ENCODE measurements around the gene DLGAP3. TPM values are rescaled to one million over a fixed set of nuclear protein-coding genes. Genes with fewer than 3 reads are reported as not detected.

The DLGAP3 gene
- total RNA-seq, 6 donors from 2014 or later = under 0.01 to 0.57 (median 0.30) TPM; not detected in 1

- no peak overlapping the region for H3K27ac ChIP-seq
- H3K36me3 ChIP-seq = no peaks in the 10 kb centered on the region
- no peaks in the 10 kb centered on the region for H3K4me1 ChIP-seq
- H3K27me3 ChIP-seq = no peaks in the 10 kb centered on the region
- WGBS, 2 donors = 74 to 82% methylated on average over 9 of the region's 9 CpGs
- no peak for ATAC-seq (ENCODE audit: low FRiP score in 2 of 2)
- TF ChIP-seq POLR2AphosphoS5 (IDR thresholded peaks at IDR 0.05) (no peak), CTCF (IDR thresholded peaks at IDR 0.05) (no peak), POLR2A (IDR thresholded peaks at IDR 0.05) (no peak), EP300 (IDR thresholded peaks at IDR 0.05) (no peak)
- H3K4me3 ChIP-seq = no peak overlapping the region
- no peak for DNase-seq
- H3K9me3 ChIP-seq = no peaks in the 10 kb centered on the region
Measured at GRCh38 chr1:34879230-34879629, 50.2 kb downstream of the DLGAP3 start.

GRCh38 chr1:34876406-34876805 is 53.0 kb downstream of the DLGAP3 start:
- Histone ChIP-seq H3K36me3 (no peaks in the 10 kb centered on the region), H3K27me3 (peaks cover 0 to under 1% (median 0%) of the 10 kb centered on the region in 4 donors), H3K4me3 (no peak overlapping the region), H3K4me1 (no peaks in the 10 kb centered on the region), H3K27ac (no peak overlapping the region), H3K9me3 (no peaks in the 10 kb centered on the region)
- WGBS, 2 donors = 75 to 88% methylated on average over 7 of the region's 7 CpGs
- DNase-seq = no peak
- no peak for TF ChIP-seq POLR2A (IDR thresholded peaks at IDR 0.05)
- no peak for TF ChIP-seq POLR2AphosphoS5 (IDR thresholded peaks at IDR 0.05)
- no peak for ATAC-seq (ENCODE audit: low FRiP score in 2 of 2)

GRCh38 chr1:34874296-34874952 is 55.0 kb downstream of the DLGAP3 start:
- no peak overlapping the region for H3K27ac ChIP-seq
- TF ChIP-seq CTCF (IDR thresholded peaks at IDR 0.05) = no peak
- TF ChIP-seq EP300 (IDR thresholded peaks at IDR 0.05) = no peak
- DNase-seq = no peak
- no peaks in the 10 kb centered on the region for H3K36me3 ChIP-seq
- H3K4me1 ChIP-seq = no peaks in the 10 kb centered on the region
- H3K4me3 ChIP-seq = no peak overlapping the region
- H3K27me3 ChIP-seq = peaks cover 0 to 3% (median 0%) of the 10 kb centered on the region in 4 donors
- WGBS, 2 donors = 63 to 74% methylated on average over 4 of the region's 4 CpGs
- no peaks in the 10 kb centered on the region for H3K9me3 ChIP-seq
- no peak for ATAC-seq (ENCODE audit: low FRiP score in 2 of 2)

GRCh38 chr1:34872133-34872503 is 57.3 kb downstream of the DLGAP3 start:
- 77 to 85% methylated on average over 4 of the region's 4 CpGs for WGBS, 2 donors
- peaks cover under 1 to 6% (median 2%) of the 10 kb centered on the region in 4 donors for H3K4me1 ChIP-seq
- H3K27ac ChIP-seq = no peak overlapping the region
- peaks cover 0 to 3% (median 0%) of the 10 kb centered on the region in 4 donors for H3K27me3 ChIP-seq
- DNase-seq (no peak), ATAC-seq (ENCODE audit: low FRiP score in 2 of 2) (no peak)
- no peaks in the 10 kb centered on the region for H3K9me3 ChIP-seq
- H3K36me3 ChIP-seq = no peaks in the 10 kb centered on the region
- TF ChIP-seq POLR2A (IDR thresholded peaks at IDR 0.05) = no peak
- no peak for TF ChIP-seq POLR2AphosphoS5 (IDR thresholded peaks at IDR 0.05)
- no peak for TF ChIP-seq EP300 (IDR thresholded peaks at IDR 0.05)
- H3K4me3 ChIP-seq = no peak overlapping the region

- ATAC-seq (ENCODE audit: low FRiP score in 2 of 2) (no peak), DNase-seq (no peak)
- Histone ChIP-seq H3K4me1 (peaks cover 6 to 11% (median 7%) of the 10 kb centered on the region in 4 donors), H3K36me3 (no peaks in the 10 kb centered on the region), H3K4me3 (no peak overlapping the region), H3K27me3 (peaks cover 0 to 3% (median 0%) of the 10 kb centered on the region in 4 donors), H3K9me3 (no peaks in the 10 kb centered on the region), H3K27ac (no peak overlapping the region)
- TF ChIP-seq EP300 (IDR thresholded peaks at IDR 0.05) = no peak
- no peak for TF ChIP-seq CTCF (IDR thresholded peaks at IDR 0.05)
- no peak for TF ChIP-seq POLR2A (IDR thresholded peaks at IDR 0.05)
- TF ChIP-seq POLR2AphosphoS5 (IDR thresholded peaks at IDR 0.05) = no peak
- WGBS, 2 donors = 64 to 76% methylated on average over 17 of the region's 17 CpGs
Measured at GRCh38 chr1:34871443-34872132, 57.9 kb downstream of the DLGAP3 start.

Measured in upper lobe of left lung (tissue), 6 donors.